Islet precursor cell (in vitro differentiated cells): ENCODE measurements around the gene IMMP2L.
"Not testable (repeated sequence)": the region's sequence is repeated elsewhere in the genome, so short reads cannot be mapped to it uniquely, and the experiment has no call there.

Source experiments
- DNase-seq: peaks from one replicate; pipeline ENCODE4 v3.0.0-alpha.2; 2018

Gene IMMP2L

DNA sequence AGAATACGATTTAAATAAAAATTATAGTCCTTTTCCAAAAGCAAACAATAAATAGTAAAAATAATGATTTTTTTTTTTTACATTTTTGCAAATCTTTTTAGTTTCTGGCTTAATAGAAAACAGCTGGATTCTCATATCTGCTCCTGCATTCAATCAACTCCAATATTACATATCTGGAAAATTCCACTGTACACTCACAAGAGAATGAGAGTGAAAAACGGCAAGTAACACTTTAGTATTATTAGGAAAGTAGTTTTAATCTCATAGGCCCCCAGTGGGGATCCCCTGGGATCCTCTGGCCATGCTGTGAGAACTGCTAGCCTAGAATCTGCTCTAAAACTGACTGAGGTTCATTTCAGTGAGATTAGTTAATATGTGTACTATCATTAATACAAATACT, 599.9 kb downstream of the IMMP2L start:
- no peak for DNase-seq

DNA sequence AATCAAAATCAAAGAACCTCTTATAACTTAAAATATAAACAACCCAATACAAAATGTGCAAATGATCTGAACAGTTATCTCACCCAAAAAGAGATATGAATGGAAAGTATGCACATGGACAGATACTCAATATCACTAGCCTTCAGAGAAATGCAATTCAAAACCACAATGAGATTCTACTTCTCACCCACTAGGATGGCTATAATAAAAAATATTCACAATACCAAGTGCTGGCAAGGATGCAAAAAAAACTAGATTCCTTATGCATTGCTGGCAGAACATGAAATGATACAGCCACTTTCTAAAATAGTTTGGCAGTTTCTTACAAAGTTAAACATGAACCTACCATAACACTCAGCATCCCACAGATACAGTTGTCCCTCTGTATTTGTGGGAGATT, 601.5 kb downstream of the IMMP2L start:
- DNase-seq: no peak

DNA sequence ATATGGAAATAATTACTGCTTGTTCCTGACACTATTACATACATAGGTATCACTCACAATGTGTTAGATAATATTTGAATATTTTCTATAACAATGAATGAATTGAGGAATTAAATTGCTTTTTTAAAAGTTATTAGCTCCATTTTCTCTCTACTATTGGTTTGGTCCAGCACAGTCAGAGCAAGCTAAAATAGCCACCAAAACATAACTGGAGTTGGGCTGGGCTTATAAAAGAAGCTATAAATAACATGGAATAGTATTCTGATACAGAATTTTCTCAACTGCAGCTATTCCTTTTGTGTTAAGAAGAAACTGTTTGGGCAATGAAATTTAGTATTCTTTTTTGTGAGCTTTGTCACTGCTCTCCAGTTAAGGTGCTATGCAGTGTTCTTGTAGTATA, 614.0 kb downstream of the IMMP2L start:
- DNase-seq: no peak

DNA sequence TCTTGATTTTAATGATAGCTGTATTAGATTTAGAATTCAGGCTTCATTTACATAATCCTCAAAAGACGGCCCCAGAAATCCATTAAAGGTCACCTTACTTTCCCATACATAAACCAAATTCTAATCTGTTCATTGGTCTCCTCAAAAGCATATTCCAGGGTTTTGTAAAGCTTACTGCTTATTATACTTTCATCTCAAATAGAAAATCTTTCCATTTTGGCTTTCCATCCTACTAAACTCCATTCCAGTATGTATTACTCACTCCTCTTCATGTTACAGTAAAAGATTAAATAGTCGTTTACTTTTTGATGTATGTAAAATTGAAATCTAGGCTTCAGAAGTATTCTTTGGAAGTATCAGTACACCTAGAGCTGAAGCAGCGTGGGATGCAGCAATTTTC, 614.9 kb downstream of the IMMP2L start:
- no peak for DNase-seq

DNA sequence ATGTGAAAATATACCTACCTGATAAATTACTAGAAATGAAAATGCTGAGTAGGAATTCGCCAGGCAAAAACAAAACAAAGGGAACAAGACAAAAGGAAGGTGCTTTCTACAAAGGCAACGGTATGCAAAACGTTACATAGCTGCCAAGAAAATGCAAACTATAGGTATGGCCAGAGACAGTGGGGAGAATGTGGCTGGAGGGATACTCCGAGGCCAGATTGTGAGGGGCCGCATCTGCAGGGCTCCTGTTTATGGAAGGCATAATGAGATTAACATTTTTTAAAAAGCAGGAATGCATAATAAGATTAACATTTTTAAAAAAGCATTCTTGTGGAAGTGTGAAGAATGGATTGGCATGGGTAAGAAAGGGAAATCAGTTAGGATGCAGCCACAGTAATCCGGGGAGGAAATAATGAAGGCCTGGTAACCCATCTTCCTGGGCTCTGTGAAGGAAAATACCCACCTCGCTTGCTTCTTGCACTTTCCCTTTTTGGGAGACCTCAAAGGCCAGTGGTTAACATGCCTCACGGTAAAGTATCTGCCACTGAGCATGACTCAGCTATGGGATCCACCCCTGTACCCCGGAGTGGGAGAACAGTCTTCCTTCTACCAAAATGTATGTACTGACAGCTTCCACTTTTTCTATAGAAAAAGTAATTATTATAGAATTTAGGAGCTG, 617.2 kb downstream of the IMMP2L start:
- no peak for DNase-seq

DNA sequence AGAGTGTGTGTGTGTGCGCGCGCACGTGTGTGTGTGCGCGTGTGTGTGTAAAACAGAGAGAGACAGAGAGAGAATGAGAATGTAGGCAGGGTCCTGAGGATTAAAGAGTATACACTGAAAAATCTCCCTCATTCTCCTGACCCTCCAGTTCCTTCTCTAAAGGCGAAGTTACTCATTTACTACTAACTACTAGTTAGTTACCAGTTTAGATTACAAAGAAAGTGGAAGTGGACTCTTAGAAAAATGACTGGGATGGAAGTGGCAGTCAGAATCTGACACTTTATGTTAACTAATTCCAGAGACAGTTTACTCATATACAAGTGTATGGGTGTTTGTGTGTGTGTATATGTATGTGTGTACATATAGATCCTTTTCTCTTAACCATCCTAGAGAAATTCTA, 617.8 kb downstream of the IMMP2L start:
- DNase-seq: no peak

DNA sequence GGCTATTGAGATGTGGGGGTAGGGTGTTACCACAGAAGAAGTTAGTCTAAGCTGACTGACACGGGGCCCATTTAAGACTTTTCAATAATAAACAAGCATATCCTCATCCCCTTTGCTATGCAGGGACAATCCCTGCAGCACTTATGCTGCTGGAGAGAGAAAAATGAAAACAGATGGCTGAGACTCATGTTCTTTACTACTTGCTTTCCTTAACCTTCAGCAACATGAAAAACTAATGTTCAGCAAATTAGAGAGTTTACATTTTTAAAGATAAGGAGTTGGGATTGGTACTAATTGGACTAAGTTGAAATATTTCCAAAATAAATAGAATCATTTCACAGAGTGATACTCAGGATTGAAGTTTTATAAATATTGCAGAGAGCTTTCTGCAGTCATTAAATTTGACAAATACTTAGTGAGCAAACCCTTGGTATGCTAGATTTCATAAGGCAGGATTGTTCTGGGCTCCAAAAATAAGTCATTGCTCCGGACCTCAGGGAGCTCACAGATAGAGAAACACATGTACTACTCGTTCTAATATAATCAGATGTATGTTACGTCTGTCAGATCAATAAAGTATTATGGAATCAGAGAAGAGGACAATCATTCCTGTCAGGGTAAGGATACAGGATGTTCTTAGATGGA, 618.5 kb downstream of the IMMP2L start:
- no peak for DNase-seq

DNA sequence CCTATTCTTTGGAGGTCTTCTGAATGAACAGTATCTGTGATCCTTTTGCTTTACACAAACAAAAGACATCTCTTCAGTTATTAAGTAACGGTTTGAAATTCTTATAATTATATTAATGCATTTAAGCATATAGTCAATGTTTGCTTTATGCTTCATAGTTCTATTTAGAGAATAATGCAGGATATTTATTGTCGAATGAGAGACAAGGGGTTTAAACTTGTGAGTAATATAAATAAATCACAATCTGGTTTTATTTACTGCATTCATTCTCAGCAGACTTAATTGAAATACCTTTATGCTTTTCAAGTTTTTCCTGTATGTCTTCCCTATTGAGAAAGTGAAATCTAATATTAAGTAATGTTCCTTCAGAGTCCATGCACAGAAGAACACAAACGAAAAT, 620.9 kb downstream of the IMMP2L start:
- no peak for DNase-seq

DNA sequence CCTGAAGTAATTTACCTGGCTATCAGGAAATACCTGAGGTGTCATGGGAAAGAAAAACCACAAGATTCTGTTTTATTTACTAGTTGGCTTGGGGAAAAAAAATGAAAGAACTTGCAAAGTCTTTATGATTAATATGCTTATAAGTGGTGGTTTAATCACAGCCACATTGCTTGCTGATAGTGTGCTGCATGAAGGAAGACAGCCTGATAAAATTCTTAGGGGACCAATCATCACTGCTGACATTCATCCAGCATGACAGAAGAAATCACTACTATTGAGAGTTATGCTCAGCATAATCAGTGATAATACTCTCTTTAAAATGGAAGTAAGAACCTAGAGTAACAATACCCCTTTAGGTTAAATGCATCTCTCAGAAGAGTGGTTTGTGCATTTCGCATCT, 621.5 kb downstream of the IMMP2L start:
- DNase-seq: no peak

DNA sequence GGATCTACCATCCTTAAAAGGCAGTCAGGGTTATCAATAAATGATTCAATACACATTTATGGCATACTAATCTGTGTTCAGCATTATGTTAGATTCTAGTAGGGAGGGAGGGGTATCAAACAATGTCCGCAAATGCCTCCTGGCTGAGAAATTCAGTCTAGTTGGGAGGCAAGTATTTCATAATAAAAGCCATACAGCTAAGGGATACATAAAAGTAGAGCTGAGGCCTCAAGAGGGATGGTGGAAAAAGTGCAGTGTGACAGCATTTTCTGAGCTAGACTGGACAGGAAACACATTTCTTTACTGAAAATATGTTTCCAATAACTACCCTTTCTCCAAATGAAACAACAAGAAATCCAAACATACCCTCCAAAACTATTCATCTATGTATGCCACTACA, 624.1 kb downstream of the IMMP2L start:
- DNase-seq: no peak

DNA sequence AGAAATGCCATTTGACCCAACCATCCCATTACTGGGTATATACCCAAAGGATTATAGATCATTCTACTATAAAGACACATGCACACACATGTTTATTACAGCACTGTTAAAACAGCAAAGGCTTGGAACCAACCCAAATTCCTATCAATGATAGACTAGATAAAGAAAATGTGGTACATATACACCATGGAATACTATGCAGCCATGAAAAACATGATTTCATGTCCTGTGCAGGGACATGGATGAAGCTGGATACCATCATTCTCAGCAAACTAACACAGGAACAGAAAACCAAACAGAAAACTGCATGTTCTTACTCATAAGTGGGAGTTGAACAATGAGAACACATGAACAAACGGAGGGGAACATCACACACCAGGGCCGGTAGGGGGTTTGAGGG, 625.6 kb downstream of the IMMP2L start:
- DNase-seq: not testable (repeated sequence)

DNA sequence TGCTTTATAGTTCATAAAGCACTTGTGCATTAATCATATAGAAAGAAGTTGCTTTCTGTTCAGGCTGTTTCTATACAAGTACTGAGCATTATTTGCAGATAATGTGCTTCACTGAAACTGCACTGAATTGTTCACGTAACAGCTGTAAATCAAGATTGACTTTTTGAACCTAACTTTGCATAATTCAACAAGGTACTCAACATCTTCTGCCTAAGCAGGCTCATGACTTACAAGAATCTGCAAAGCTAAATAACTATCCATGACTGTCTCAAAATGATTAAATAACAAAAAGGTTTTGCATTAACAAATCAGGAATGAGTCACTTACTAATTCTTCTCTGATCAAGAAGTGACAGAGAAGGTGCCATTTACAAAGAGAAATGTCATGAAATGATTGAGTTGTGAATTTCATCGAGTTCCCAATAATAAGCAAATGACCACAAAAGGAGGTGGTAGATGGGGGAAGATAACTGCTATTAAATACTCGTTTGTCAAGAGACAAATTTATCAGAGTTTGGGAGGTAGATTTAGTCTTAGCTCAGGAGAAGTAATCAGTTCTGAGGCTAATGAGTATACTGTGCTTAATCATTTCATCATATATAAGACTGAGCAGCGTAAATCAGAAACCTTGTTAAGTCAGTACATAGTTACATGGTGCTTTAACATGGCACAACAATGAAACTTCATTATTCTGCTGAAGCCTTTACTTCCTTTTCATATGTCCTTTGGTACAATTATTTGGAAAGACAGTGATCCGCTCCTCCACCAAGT, 632.6 kb downstream of the IMMP2L start:
- no peak for DNase-seq

DNA sequence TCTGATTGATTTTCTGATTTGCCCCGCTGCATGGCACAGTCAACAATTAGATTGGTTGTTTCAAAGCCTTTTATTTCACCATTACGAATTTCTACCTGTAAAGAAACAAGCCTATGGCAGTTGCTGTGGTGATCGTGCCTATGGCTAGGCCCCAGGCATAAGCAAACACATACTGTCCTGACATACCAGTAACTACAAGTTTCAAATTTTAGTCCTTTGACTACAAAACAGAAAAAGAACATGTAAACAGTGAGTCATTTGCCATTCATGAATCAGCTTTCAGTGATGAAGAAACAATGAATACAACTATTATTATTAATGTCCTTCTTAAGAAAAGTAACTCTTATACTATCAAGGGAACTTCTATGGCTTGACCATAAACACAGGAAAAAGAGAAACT, 639.4 kb downstream of the IMMP2L start:
- no peak for DNase-seq

DNA sequence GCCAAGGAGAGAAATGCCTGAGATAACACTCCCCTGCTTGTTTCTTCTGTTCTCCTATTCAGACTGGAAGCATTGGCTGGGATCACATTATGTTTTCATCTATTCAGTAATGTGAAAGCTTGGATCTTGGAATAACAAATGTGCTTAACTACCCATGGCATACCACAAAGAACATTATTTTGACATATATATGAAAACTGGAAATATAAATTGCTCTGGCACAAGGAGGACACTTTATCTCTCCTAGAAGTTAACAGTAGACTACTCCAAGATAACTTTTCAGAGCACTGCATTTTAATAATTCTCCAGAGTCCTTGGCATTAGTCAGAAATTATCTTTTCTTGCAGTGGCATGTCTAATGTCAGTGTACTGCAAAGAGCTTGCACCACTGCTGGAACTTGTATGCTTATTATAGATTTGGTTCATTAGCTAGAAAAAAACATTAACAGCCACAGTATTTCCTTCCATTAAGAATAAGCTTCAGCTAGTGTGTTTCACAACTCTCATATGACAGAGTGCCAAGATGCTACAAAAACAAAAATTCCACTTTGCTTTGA, 640.6 kb downstream of the IMMP2L start:
- no peak for DNase-seq

DNA sequence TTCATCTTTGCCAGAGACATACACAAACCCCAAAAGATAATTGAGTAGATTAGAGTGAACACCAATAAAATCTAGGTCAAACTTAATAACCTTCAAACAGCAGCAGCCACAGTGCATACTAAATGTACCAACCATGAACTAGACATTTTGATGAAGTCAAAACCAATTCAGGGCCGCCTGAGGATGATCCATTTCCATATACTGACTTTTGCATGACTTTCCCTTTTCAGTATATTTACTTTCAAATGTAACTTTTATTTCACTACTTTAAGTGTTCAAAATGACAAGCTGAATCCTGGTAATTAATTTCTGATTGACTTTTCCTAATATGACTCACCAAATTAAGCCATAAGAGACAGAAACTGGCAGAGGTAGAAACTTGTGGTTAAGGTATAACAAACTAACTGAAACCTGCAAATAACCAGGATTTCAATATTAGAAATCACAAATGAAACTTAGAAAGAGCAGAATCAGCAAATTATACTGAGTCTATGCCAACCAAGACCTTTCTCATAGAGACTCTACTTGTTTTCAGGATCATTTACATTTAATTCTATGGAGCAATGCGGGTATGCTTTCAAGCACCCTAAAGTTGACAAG, 643.2 kb downstream of the IMMP2L start:
- no peak for DNase-seq

DNA sequence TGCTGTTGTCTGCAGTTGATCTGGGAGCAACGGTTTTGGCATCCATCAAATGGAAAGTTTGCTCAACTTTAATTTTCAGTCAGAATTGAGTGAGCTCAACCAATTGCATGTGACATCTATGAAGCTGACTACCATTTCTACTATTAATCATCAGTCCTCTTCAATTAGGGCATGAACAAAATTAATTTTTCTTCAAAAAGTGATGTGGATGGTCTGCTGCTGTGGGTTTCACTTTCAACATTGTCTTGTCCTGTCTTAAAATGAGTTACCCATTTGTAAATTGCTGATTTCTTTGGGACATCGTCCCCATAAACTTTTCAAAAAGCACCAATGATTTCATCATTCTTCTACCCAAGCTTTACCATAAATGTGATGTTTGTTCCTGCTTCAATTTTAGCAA, 648.0 kb downstream of the IMMP2L start:
- DNase-seq: no peak

DNA sequence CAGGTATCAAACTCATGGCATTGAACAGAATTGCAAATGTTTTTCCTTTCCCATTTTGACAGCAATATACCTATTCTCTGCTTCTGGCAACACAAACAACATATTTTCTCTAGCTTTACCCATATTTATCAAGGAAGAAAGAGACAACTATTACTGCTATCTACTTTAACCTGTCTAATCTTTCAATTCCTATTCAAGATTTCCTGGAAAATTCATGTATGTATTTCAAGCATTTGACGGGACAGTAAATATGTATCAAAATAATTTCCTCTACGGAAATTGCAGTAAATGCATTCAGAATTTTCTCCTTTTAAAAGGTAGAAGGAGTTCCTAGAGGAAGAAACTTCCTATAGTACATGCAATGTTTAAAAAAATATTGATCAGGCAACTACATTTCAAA, 650.7 kb downstream of the IMMP2L start:
- no peak for DNase-seq

DNA sequence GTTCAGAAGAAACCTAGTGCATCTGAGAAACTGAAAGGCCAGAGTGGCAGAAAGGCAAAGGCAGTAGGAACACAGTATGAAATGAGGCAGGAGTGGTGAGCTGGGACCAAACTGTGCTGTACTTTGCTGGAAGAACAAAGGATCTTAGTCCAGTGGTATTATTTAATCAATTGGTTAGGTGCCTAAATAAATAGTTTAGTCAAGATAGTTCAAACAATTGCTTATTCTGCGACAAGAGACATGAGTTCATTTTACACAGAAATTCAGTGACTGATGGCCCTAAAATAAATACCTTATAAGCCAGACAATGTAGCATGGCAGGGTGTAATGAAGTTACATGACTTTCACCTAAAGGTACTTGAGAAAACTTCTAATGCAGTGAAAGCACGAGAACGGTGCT, 653.2 kb downstream of the IMMP2L start:
- DNase-seq: no peak

DNA sequence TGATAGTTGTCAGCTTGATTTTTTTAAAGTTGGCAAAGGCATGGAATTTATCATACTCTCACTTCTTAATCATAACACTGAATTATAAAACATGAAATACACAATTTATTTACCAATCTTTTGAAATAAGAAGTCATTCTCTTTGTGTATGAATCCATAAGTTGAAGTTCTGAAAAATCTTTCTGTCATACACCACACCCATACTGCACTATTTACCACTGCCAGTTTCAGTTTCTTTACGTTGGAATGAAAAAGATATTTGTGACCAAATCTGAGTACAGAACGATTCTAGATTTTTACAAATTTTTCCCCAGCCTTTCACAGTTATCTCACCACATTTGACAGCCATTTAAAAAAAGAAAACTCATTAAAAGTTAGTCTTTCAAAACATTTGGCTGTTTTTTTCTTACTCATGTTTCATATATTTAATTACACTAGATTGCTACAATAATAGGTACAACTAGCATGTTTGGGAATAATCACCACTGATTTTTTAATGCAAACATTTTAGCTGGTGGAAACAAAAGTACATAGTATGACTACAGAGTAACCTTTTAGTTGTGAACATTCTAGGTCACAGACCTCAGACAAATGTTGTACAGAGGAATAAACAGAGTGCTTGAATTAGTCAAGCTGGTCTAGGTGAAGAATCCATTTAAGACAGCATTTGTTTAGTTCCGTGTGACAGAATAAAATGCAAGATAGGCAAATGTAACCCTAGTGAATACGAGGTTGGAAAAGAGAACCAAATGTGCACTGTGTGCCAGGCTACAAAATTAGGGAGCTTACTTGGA, 656.3 kb downstream of the IMMP2L start:
- no peak for DNase-seq

DNA sequence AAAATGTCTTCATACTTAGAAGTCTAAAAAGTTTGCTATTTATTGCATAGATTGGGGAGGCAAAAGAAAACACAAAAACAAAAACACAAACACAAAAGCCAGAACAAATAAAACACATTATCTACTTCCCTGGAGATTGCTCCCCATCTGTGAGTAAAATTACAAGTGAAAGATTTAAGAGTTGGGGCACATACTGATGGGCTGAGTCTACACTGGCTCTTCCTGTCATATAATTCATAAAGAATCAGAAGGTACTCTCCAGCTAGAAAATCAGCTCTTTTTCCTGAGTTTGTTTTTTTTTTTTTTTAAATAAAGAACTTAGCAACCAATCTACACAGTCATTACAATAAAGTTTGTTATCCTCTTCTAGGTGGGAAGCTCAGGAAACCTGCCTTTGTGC, 663.8 kb downstream of the IMMP2L start:
- DNase-seq: no peak

DNA sequence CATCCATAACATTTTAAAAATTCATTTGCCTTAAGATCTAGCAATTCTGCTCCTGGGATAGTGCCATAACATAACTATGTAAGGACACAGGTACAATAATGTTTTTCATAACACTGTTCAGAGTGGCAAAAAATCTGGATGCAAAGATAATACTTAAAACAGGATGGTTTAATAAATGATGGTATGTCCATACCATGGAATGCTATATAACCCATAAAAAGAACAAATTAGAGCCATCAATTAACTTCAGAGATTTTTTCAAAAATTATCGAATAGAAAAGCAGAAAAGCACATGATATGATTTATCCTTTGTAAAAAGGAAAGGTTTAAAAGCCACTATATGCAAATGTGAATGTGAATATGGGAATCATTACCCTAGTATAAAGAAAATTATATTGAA, 664.8 kb downstream of the IMMP2L start:
- DNase-seq: no peak

DNA sequence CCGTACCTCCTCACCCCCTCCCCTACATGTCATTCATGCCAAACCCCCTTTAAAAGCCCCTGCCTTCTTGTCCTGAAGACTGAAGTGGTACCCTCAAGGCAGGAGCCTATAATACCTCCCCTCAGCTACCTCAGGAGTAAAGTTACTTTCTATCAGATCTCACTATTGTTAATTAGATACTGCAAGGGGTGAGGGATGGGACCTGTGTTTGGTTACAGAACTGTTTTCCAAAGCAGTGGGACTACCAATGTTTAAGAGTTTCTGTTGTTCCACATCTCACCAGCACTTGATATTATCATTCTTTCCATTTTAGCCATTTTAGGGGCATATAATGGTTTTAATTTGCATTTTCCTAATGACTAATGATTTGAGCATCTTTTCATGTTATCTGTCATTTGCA, 668.2 kb downstream of the IMMP2L start:
- DNase-seq: no peak

DNA sequence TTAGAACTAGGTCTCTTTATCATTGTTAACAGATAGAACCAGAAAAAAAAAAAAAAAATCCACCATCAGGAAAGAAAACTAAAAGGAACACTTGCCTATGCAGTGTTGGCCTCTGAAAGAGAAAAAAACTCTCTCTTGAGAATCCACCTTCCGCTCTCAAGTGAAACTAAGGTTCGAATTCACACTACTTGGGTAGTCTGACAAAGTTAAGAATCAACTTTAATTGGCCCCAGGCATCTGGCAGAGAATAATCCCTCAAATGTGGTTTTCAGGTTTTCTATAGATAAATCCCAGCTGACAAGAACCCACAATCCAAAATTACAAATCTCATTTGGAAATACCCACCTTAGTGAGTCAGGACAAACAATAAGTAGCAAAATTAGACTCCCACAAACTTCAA, 671.1 kb downstream of the IMMP2L start:
- no peak for DNase-seq
